HG03159 (cell line): ENCODE results near the gene LGALS7.
"Not testable (repeated sequence)": the region's sequence is repeated elsewhere in the genome, so short reads cannot be mapped to it uniquely, and the experiment has no call there.

Experiments used
- ATAC-seq: cut with Tn5 transposase; IDR thresholded peaks from one replicate; pipeline ENCODE4 v1.9.1; 2021; ENCODE audit warnings: mild to moderate bottlenecking, moderate library complexity; ENCODE audit not compliant: unreplicated experiment

The LGALS7 gene

GRCh38 chr19:38800577-38801347 lies 27.4 kb upstream of the LGALS7 start:
- ATAC-seq: no peak

GRCh38 chr19:38799104-38799503 lies 25.8 kb upstream of the LGALS7 start:
- no peak for ATAC-seq

- not testable (repeated sequence) for ATAC-seq
These were observed 24.5 kb upstream of the LGALS7 start for GRCh38 chr19:38797781-38798180.

GRCh38 chr19:38796154-38796553 lies 22.8 kb upstream of the LGALS7 start:
- ATAC-seq: no peak

- ATAC-seq: no peak
These were observed 22.2 kb upstream of the LGALS7 start for GRCh38 chr19:38795549-38795948.

GRCh38 chr19:38793671-38794070 lies 20.4 kb upstream of the LGALS7 start:
- no peak for ATAC-seq

- ATAC-seq: no peak
These were observed 19.9 kb upstream of the LGALS7 start for GRCh38 chr19:38793177-38793576.

GRCh38 chr19:38792250-38793111 lies 19.2 kb upstream of the LGALS7 start:
- ATAC-seq: no peak

GRCh38 chr19:38791451-38792064 lies 18.2 kb upstream of the LGALS7 start:
- peak; percentile 58 for ATAC-seq

GRCh38 chr19:38790507-38791403 lies 17.4 kb upstream of the LGALS7 start:
- ATAC-seq: not testable (repeated sequence)

GRCh38 chr19:38788478-38789243 lies 15.3 kb upstream of the LGALS7 start, which contains the start of gene LGALS7B:
TSS of gene LGALS7B (plus strand) at chr19:38789200. CDS start at chr19:38789227, 27 bp downstream.
- no peak for ATAC-seq

GRCh38 chr19:38786572-38787265 lies 13.4 kb upstream of the LGALS7 start:
- ATAC-seq: no peak

- ATAC-seq: not testable (repeated sequence)
These were observed 12.7 kb upstream of the LGALS7 start for GRCh38 chr19:38786061-38786460.

GRCh38 chr19:38785187-38785699 lies 11.9 kb upstream of the LGALS7 start:
- ATAC-seq: no peak

GRCh38 chr19:38784224-38784623 lies 10.9 kb upstream of the LGALS7 start:
- ATAC-seq: no peak

- not testable (repeated sequence) for ATAC-seq
These were observed 8.9 kb upstream of the LGALS7 start for GRCh38 chr19:38782212-38782611.

- ATAC-seq: no peak
These were observed 7.7 kb upstream of the LGALS7 start for GRCh38 chr19:38781058-38781457.

GRCh38 chr19:38780443-38780842 lies 7.1 kb upstream of the LGALS7 start:
- no peak for ATAC-seq

GRCh38 chr19:38778733-38779132 lies 5.4 kb upstream of the LGALS7 start:
- no peak for ATAC-seq
